GM12878 (cell line): ENCODE data around the gene FGFR4. TPM values are rescaled to one million over a fixed set of nuclear protein-coding genes. Genes with fewer than 3 reads are reported as not detected.

Experiments
- ATAC-seq: fragments of 200-7000 bp; cut with Tn5 transposase; 3 replicates; pipeline ENCODE4 v1.9.1; 2020; ENCODE audit warnings: mild to moderate bottlenecking, moderate library complexity
- BruUV-seq: library from RNA; stranded (reverse); fragments of 400-500 nt; replicated peaks from 2 replicates; lab custom pipeline; 2021; lab: Mats Ljungman, UMichigan
- CTCF ChIA-PET: fragments of 300-600 bp; sonication (Branson Sonifier 250); formaldehyde crosslinking; extraction: SDS; loops from one replicate; lab custom pipeline; 2021; ENCODE audit warnings: inconsistent platforms; lab: Yijun Ruan, JAX
- POLR2A ChIA-PET: fragments of 350-600 bp; formaldehyde crosslinking; extraction: SDS; loops from one replicate; lab custom pipeline; 2021; ENCODE audit warnings: inconsistent platforms; lab: Charles Lee
- RAD21 ChIA-PET: fragments of 300-600 bp; sonication (Branson Sonifier 250); formaldehyde crosslinking; loops from one replicate; lab custom pipeline; 2023; ENCODE audit warnings: antibody characterized with exemption; ENCODE audit not compliant: unreplicated experiment; lab: Charles Lee
- SMC1A ChIA-PET: fragments of 300-600 bp; sonication (Branson Sonifier 250); formaldehyde crosslinking; loops from one replicate; lab custom pipeline; 2023; ENCODE audit not compliant: unreplicated experiment, uncharacterized antibody; lab: Charles Lee
- DNase-seq: peaks from one replicate; pipeline ENCODE4 v3.0.0-alpha.2; 2011; ENCODE audit warnings: low read depth, low spot score
- FAIRE-seq: peaks from 3 replicates; lab custom pipeline; 2011; peaks lifted over from hg19 to GRCh38; lab: Jason Lieb, UNC
- H2AFZ ChIP-seq: 2 replicates; pipeline ENCODE4 v1.6.0; 2011; ENCODE audit warnings: low read depth, low read length, control low read depth; ENCODE audit not compliant: control insufficient read depth
- H3K27ac ChIP-seq: 2 replicates; pipeline ENCODE4 v1.5.1; 2011; ENCODE audit warnings: control low read depth; ENCODE audit not compliant: control insufficient read depth, insufficient read depth
- H3K27me3 ChIP-seq, 2 experiments: replicated peaks in 1 of 2; 2 replicates each; pipeline versions ENCODE4 v1.6.0 to v1.6.1; 2011; ENCODE audit warnings: low read length in 1 of 2; ENCODE audit not compliant: control insufficient read depth in 2 of 2, insufficient read depth in 2 of 2
- H3K36me3 ChIP-seq, 2 experiments: 2 replicates each; pipeline ENCODE4 v1.5.1; 2011; ENCODE audit warnings: low read length in 1 of 2; ENCODE audit not compliant: control insufficient read depth in 2 of 2, insufficient read depth in 2 of 2
- H3K4me1 ChIP-seq: 2 replicates; pipeline ENCODE4 v1.6.1; 2011; ENCODE audit warnings: mild to moderate bottlenecking, low read length, moderate library complexity, mixed read lengths; ENCODE audit not compliant: control insufficient read depth, insufficient read depth
- H3K4me2 ChIP-seq: 2 replicates; pipeline ENCODE4 v1.6.0; 2011; ENCODE audit warnings: control low read depth; ENCODE audit not compliant: control insufficient read depth, insufficient read depth
- H3K4me3 ChIP-seq: fragments of 200-600 bp; sonication (generic); 2 replicates; pipeline ENCODE4 v1.5.1; 2016
- H3K79me2 ChIP-seq: 2 replicates; pipeline ENCODE4 v1.6.0; 2011; ENCODE audit warnings: low read length; ENCODE audit not compliant: control insufficient read depth, insufficient read depth
- H3K9ac ChIP-seq: 2 replicates; pipeline ENCODE4 v1.8.0; 2011; ENCODE audit warnings: low read length, control low read depth, mixed read lengths; ENCODE audit not compliant: control insufficient read depth, insufficient read depth
- H3K9me3 ChIP-seq: replicated peaks from 3 replicates; pipeline ENCODE4 v1.5.1; 2011; ENCODE audit warnings: mild to moderate bottlenecking, low read length; ENCODE audit not compliant: control insufficient read depth, insufficient read depth
- H4K20me1 ChIP-seq: 2 replicates; pipeline ENCODE4 v1.6.0; 2011; ENCODE audit not compliant: control insufficient read depth, insufficient read depth
- ASH2L ChIP-seq: fragments of 300-600, 200-600 bp; sonication (generic); IDR thresholded peaks from 2 replicates; pipeline ENCODE4 v1.6.1; 2017; ENCODE audit warnings: low read depth, mild to moderate bottlenecking, borderline replicate concordance
- BCL11A ChIP-seq: IDR thresholded peaks from 2 replicates; pipeline ENCODE4 v1.6.1; 2011; ENCODE audit warnings: low read depth, low read length
- BHLHE40 ChIP-seq, 2 experiments: fragments of 450-650 bp in 1 of 2; IDR thresholded peaks; 2 replicates each; pipeline ENCODE4 v1.6.1; 2011 to 2017; ENCODE audit warnings: low read depth in 2 of 2, borderline replicate concordance in 1 of 2, improper control_type of control experiment in 1 of 2, low read length in 1 of 2, mild to moderate bottlenecking in 1 of 2
- SMARCA5 ChIP-seq: fragments of 450-650 bp; IDR thresholded peaks from 2 replicates; pipeline ENCODE4 v1.6.1; 2017; ENCODE audit warnings: mild to moderate bottlenecking
- WGBS: methylation state at CpG from one replicate; pipeline ENCODE4 v1.1.6; 2016; ENCODE audit warnings: low lambda C conversion rate; ENCODE audit not compliant: insufficient replicate concordance, insufficient coverage; ENCODE audit errors: missing lambda C conversion rate; 5-methylcytosine and 5-hydroxymethylcytosine counted together
- in situ Hi-C: fragments of 300-500 bp; cut with MboI; formaldehyde crosslinking; loops from 9 replicates; pipeline ENCODE4 v1.14.3; 2018; ENCODE audit warnings: mixed read lengths
- intact Hi-C: fragments of 100-400 bp; cut with micrococcal nuclease; formaldehyde crosslinking; loops from one replicate; pipeline ENCODE4 v1.14.2; 2022; ENCODE audit not compliant: unreplicated experiment
- polyA plus RNA-seq, 11 experiments: library from polyadenylated mRNA; depleted of rRNA in 4 of 11; unstranded in 6 of 11; stranded (reverse) in 5 of 11; fragments of >200 nt; fragmentation: Nextera tagmentation in 4 of 11; fragmentation: Illumina TruSeq in 1 of 11; extraction: Ambion mirVana in 4 of 11; extraction: Trizol in 1 of 11; gene quantifications; 1 replicate in 1 of 11; 2 replicates in 10 of 11; pipeline versions ENCODE4 v1.2.1 to v1.2.3, GENCODE V29; 2011 to 2016; ENCODE audit warnings: inconsistent platforms in 2 of 11, missing spikeins in 2 of 11, low read depth in 1 of 11
- total RNA-seq, 4 experiments: library from RNA; depleted of rRNA in 3 of 4; stranded (reverse); fragments of >200 nt in 3 of 4; fragmentation: Illumina TruSeq in 1 of 4; extraction: Trizol in 1 of 4; gene quantifications; 2 replicates each; pipeline versions ENCODE4 v1.2.1 to v1.2.3, GENCODE V29; 2013 to 2021
- TF ChIP-seq, protein P1 (sequence below): fragments of 450-650 bp; IDR thresholded peaks from 2 replicates; pipeline ENCODE4 v1.6.1; 2017; ENCODE audit warnings: mild to moderate bottlenecking, moderate library complexity

Gene FGFR4
- total and polyA plus RNA-seq, 10 of the 15 experiments (the other 5 are each of a cell fraction or from before 2014, with no cell fraction given) = 0.17 to 0.77 (median 0.28) TPM; not detected in 5

GRCh38 chr5:177099422-177100093 lies 12.8 kb downstream of the FGFR4 start:
- ChIA-PET POLR2A (no interaction called here), CTCF (interaction anchor here (0.6 to 1.8 kb wide), 2 partner anchors 13 to 328 kb away, joined by 3 to 7 read pairs; no protein-coding TSS in a partner anchor), SMC1A (no interaction called here)
- Histone ChIP-seq H3K27ac (no peak overlapping the region), H3K36me3 (no peaks in the 10 kb centered on the region), H3K4me2 (no peak overlapping the region), H3K9ac (no peak overlapping the region), H3K27me3 (no peaks in the 10 kb centered on the region; a peak in 1 of 4 replicates), H3K4me3 (no peak overlapping the region), H2AFZ (no peak overlapping the region)
- WGBS = 44% methylated on average over 13 of the region's 13 CpGs
- DNase-seq = no peak
- BruUV-seq = no TSS peak
- FAIRE-seq = no peak
- ATAC-seq = peak; percentile 48
- in situ Hi-C loops = no loop called here
- TF ChIP-seq, protein P1, sequence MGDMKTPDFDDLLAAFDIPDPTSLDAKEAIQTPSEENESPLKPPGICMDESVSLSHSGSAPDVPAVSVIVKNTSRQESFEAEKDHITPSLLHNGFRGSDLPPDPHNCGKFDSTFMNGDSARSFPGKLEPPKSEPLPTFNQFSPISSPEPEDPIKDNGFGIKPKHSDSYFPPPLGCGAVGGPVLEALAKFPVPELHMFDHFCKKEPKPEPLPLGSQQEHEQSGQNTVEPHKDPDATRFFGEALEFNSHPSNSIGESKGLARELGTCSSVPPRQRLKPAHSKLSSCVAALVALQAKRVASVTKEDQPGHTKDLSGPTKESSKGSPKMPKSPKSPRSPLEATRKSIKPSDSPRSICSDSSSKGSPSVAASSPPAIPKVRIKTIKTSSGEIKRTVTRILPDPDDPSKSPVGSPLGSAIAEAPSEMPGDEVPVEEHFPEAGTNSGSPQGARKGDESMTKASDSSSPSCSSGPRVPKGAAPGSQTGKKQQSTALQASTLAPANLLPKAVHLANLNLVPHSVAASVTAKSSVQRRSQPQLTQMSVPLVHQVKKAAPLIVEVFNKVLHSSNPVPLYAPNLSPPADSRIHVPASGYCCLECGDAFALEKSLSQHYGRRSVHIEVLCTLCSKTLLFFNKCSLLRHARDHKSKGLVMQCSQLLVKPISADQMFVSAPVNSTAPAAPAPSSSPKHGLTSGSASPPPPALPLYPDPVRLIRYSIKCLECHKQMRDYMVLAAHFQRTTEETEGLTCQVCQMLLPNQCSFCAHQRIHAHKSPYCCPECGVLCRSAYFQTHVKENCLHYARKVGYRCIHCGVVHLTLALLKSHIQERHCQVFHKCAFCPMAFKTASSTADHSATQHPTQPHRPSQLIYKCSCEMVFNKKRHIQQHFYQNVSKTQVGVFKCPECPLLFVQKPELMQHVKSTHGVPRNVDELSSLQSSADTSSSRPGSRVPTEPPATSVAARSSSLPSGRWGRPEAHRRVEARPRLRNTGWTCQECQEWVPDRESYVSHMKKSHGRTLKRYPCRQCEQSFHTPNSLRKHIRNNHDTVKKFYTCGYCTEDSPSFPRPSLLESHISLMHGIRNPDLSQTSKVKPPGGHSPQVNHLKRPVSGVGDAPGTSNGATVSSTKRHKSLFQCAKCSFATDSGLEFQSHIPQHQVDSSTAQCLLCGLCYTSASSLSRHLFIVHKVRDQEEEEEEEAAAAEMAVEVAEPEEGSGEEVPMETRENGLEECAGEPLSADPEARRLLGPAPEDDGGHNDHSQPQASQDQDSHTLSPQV = no peak
- TF ChIP-seq BHLHE40 (IDR thresholded peaks at IDR 0.05; ENCODE audit: borderline replicate concordance in 1 of 2, low read depth in 2 of 2, low read length in 1 of 2) = peak in 1 of 2 experiments; percentile 60; a peak in 1 of 4 replicates
- TF ChIP-seq SMARCA5 = no peak
- no peak for TF ChIP-seq BCL11A
- no peak for TF ChIP-seq ASH2L
- TF ChIP-seq, all 136 proteins: peak for 1
- no peaks in the 10 kb centered on the region for H3K4me1 ChIP-seq
- no peaks in the 10 kb centered on the region for H3K79me2 ChIP-seq
- intact Hi-C loops = no loop called here
- RAD21 ChIA-PET = no interaction called here
- no peaks in the 10 kb centered on the region for H3K9me3 ChIP-seq
- H4K20me1 ChIP-seq = no peaks in the 10 kb centered on the region
